ENCODE results near the gene UMAD1.

The UMAD1 gene

DNA sequence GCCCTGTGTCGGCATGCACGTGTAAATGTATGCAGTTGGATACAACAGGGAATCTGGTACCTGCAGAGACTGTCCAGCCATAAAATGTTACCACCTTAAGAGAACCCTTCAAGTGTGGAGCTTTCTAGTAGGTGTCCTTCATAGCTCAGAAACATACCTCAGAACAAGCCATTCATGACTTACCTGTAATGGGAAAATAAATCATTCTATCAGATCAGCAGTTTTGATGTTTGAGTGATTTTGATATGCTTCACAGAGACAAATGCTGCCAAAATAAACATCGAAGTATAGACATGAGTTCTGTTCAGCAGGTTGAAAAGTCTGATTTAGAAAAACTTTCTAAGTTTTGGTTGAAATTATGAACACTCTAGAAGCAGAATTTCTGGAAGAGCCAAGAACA lies 33.5 kb upstream of the UMAD1 start:
- no peak for TF ChIP-seq EZH2phosphoT487 (IDR thresholded peaks at IDR 0.05; ENCODE audit: borderline replicate concordance)
- TF ChIP-seq, protein P1, sequence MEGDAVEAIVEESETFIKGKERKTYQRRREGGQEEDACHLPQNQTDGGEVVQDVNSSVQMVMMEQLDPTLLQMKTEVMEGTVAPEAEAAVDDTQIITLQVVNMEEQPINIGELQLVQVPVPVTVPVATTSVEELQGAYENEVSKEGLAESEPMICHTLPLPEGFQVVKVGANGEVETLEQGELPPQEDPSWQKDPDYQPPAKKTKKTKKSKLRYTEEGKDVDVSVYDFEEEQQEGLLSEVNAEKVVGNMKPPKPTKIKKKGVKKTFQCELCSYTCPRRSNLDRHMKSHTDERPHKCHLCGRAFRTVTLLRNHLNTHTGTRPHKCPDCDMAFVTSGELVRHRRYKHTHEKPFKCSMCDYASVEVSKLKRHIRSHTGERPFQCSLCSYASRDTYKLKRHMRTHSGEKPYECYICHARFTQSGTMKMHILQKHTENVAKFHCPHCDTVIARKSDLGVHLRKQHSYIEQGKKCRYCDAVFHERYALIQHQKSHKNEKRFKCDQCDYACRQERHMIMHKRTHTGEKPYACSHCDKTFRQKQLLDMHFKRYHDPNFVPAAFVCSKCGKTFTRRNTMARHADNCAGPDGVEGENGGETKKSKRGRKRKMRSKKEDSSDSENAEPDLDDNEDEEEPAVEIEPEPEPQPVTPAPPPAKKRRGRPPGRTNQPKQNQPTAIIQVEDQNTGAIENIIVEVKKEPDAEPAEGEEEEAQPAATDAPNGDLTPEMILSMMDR (conservative IDR thresholded peaks at IDR 0.05; ENCODE audit: low read length) = no peak
- Histone ChIP-seq H3K27me3 (ENCODE audit: insufficient read depth, low read length, poor library complexity, severe bottlenecking) (no peaks in the 10 kb centered on the region), H3K9ac (ENCODE audit: low read depth, low read length, poor library complexity, severe bottlenecking) (no peak overlapping the region), H3F3A (ENCODE audit: low read depth) (no peaks in the 10 kb centered on the region), H3K4me3 (ENCODE audit: low read length, poor library complexity, severe bottlenecking) (no peak overlapping the region), H3K9me2 (replicated peaks; ENCODE audit: low read depth, low read length) (no peaks in the 10 kb centered on the region), H3K36me3 (ENCODE audit: insufficient read depth, low read length) (peaks cover 8% of the 10 kb centered on the region; the same call in 1 of the 2 replicates), H3K9me3 (ENCODE audit: insufficient read depth, low read depth, low read length) (no peaks in the 10 kb centered on the region), H4K20me1 (ENCODE audit: insufficient read depth, low read length, poor library complexity, severe bottlenecking) (no peaks in the 10 kb centered on the region), H2AFZ (ENCODE audit: low read length) (no peak overlapping the region), H3K4me1 (ENCODE audit: insufficient read depth, low read length, poor library complexity, severe bottlenecking) (no peaks in the 10 kb centered on the region), H3K4me2 (ENCODE audit: low read depth, low read length, poor library complexity, severe bottlenecking) (no peak overlapping the region), H3K79me2 (ENCODE audit: insufficient read depth, low read length) (no peaks in the 10 kb centered on the region)

DNA sequence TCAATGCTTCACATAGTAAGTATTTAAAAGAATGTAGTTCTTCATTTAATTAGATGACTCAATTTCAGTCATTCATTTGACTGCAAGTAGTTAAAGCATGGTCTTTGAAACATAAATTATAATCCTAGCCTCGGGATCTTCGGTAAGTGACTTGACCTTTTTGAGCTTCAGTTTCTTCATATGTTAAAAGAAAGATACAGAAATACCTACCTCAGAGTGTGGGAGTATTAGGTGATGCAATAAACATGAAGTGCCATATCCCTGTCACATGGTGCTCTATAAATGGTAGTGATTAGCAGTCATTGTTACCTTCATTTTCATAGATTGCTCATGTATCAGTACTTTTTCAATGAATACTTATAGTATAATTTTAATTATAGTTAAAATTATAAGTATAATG lies 31.2 kb upstream of the UMAD1 start:
- H3K4me1 ChIP-seq (ENCODE audit: insufficient read depth, low read length, poor library complexity, severe bottlenecking) = no peaks in the 10 kb centered on the region
- no peaks in the 10 kb centered on the region for H3K9me2 ChIP-seq (replicated peaks; ENCODE audit: low read depth, low read length)
- H3K9me3 ChIP-seq (ENCODE audit: insufficient read depth, low read depth, low read length) = no peaks in the 10 kb centered on the region
- no peaks in the 10 kb centered on the region for H3K79me2 ChIP-seq (ENCODE audit: insufficient read depth, low read length)
- H3F3A ChIP-seq (ENCODE audit: low read depth) = no peaks in the 10 kb centered on the region
- H3K9ac ChIP-seq (ENCODE audit: low read depth, low read length, poor library complexity, severe bottlenecking) = no peak overlapping the region
- TF ChIP-seq EZH2phosphoT487 (IDR thresholded peaks at IDR 0.05; ENCODE audit: borderline replicate concordance) = no peak
- TF ChIP-seq, protein P1 (conservative IDR thresholded peaks at IDR 0.05; ENCODE audit: low read length) = no peak
- no peaks in the 10 kb centered on the region for H3K27me3 ChIP-seq (ENCODE audit: insufficient read depth, low read length, poor library complexity, severe bottlenecking)
- peaks cover 8% of the 10 kb centered on the region; the same call in 1 of the 2 replicates for H3K36me3 ChIP-seq (ENCODE audit: insufficient read depth, low read length)
- no peak overlapping the region for H2AFZ ChIP-seq (ENCODE audit: low read length)
- no peak overlapping the region for H3K4me2 ChIP-seq (ENCODE audit: low read depth, low read length, poor library complexity, severe bottlenecking)
- no peaks in the 10 kb centered on the region for H4K20me1 ChIP-seq (ENCODE audit: insufficient read depth, low read length, poor library complexity, severe bottlenecking)
- no peak overlapping the region for H3K4me3 ChIP-seq (ENCODE audit: low read length, poor library complexity, severe bottlenecking)

DNA sequence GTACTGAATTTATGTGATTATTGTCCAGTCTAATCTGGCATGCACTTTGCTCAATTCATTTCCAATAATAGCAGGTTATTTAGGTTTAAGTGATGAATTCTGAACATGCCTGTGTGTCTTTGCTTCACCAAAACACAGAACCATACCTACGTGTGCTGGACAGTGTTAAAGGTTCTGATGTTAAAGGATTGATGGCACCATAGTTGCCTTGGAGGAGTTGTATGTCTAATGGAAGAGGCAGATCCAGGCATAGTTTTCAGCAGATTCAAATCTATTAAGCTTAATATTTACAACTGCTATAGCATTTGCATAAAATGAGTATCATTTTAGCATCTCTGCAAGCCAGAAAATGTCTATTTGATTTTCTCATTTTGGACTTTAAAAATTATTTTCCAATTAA lies 28.0 kb upstream of the UMAD1 start:
- no peak overlapping the region for H2AFZ ChIP-seq (ENCODE audit: low read length)
- no peaks in the 10 kb centered on the region for H3K9me2 ChIP-seq (replicated peaks; ENCODE audit: low read depth, low read length)
- H3K79me2 ChIP-seq (ENCODE audit: insufficient read depth, low read length) = no peaks in the 10 kb centered on the region
- no peak overlapping the region for H3K4me2 ChIP-seq (ENCODE audit: low read depth, low read length, poor library complexity, severe bottlenecking)
- H3F3A ChIP-seq (ENCODE audit: low read depth) = no peaks in the 10 kb centered on the region
- no peaks in the 10 kb centered on the region for H3K27me3 ChIP-seq (ENCODE audit: insufficient read depth, low read length, poor library complexity, severe bottlenecking)
- H3K9ac ChIP-seq (ENCODE audit: low read depth, low read length, poor library complexity, severe bottlenecking) = no peak overlapping the region
- H3K4me3 ChIP-seq (ENCODE audit: low read length, poor library complexity, severe bottlenecking) = no peak overlapping the region
- TF ChIP-seq EZH2phosphoT487 (IDR thresholded peaks at IDR 0.05; ENCODE audit: borderline replicate concordance) = no peak
- TF ChIP-seq, protein P1 (conservative IDR thresholded peaks at IDR 0.05; ENCODE audit: low read length) = no peak
- H4K20me1 ChIP-seq (ENCODE audit: insufficient read depth, low read length, poor library complexity, severe bottlenecking) = no peaks in the 10 kb centered on the region
- H3K4me1 ChIP-seq (ENCODE audit: insufficient read depth, low read length, poor library complexity, severe bottlenecking) = no peaks in the 10 kb centered on the region
- peaks cover 4% of the 10 kb centered on the region; the same call in 1 of the 2 replicates for H3K36me3 ChIP-seq (ENCODE audit: insufficient read depth, low read length)
- no peaks in the 10 kb centered on the region for H3K9me3 ChIP-seq (ENCODE audit: insufficient read depth, low read depth, low read length)
